Right lobe of liver (tissue), 4 donors: Measurements from ENCODE around the gene RGS2.

Source experiments
- CTCF ChIP-seq, 4 donors: fragments of 200-600 bp in 3 of 4; fragments of 450-650 bp in 1 of 4; IDR thresholded peaks; one replicate each; pipeline versions ENCODE4 v1.5.1 to v1.8.0; 2016 to 2022; ENCODE audit warnings: antibody characterized with exemption in 4 of 4, mild to moderate bottlenecking in 2 of 4
- POLR2A ChIP-seq: fragments of 450-650 bp; IDR thresholded peaks from one replicate; pipeline ENCODE4 v1.6.1; 2017; ENCODE audit warnings: antibody characterized with exemption, mild to moderate bottlenecking
- donor health status: DM: no; HTN: no; CAD: no.
- donor health status: DM: no; HTN: no; CAD: no.
- donor health status: DM: no; HTN: yes; CAD: no.

- peak in 1 of 4 donors; percentile 27 for TF ChIP-seq CTCF (IDR thresholded peaks at IDR 0.05)
- peak; percentile 98 for TF ChIP-seq POLR2A
Measured at GRCh38 chr1:192808518-192809306, at the start of gene RGS2.
